Esophagus muscularis mucosa (tissue), 4 donors: ENCODE measurements around the gene ZNF213.
"Not testable (repeated sequence)": the region's sequence is repeated elsewhere in the genome, so short reads cannot be mapped to it uniquely, and the experiment has no call there.

Experiments used
- CTCF ChIP-seq, 3 experiments: fragments of 200-600 bp in 2 of 3; fragments of 450-650 bp in 1 of 3; sonication (generic) in 2 of 3; IDR thresholded peaks; one replicate each; pipeline ENCODE4 v1.5.1; 2017 to 2019; ENCODE audit warnings: antibody characterized with exemption in 3 of 3, mild to moderate bottlenecking in 2 of 3, moderate library complexity in 1 of 3
- EP300 ChIP-seq: sonication (generic); formaldehyde crosslinking; IDR thresholded peaks from one replicate; pipeline ENCODE4 v1.6.1; 2017; ENCODE audit warnings: antibody characterized with exemption
- POLR2A ChIP-seq: fragments of 450-650 bp; IDR thresholded peaks from one replicate; pipeline ENCODE4 v1.6.1; 2017; ENCODE audit warnings: antibody characterized with exemption, moderate library complexity, mild to moderate bottlenecking, low read depth
- POLR2AphosphoS5 ChIP-seq, 2 donors: sonication (generic); formaldehyde crosslinking; IDR thresholded peaks; one replicate each; pipeline ENCODE4 v1.6.1; 2017; ENCODE audit warnings: antibody characterized with exemption in 2 of 2

- TF ChIP-seq CTCF (IDR thresholded peaks at IDR 0.05); POLR2A; EP300; POLR2AphosphoS5 (IDR thresholded peaks at IDR 0.05): not testable (repeated sequence)
Observed at GRCh38 chr16:3139561-3139960, 4.7 kb downstream of the ZNF213 start.
